ENCODE measurements around the gene TTC23L. TPM values are rescaled to one million over a fixed set of nuclear protein-coding genes. Genes with fewer than 3 reads are reported as not detected.

Gene TTC23L
- polyA plus RNA-seq, 2 of the 4 experiments (the other 2 are of a cell fraction), result 0.17 to 0.59 TPM

DNA sequence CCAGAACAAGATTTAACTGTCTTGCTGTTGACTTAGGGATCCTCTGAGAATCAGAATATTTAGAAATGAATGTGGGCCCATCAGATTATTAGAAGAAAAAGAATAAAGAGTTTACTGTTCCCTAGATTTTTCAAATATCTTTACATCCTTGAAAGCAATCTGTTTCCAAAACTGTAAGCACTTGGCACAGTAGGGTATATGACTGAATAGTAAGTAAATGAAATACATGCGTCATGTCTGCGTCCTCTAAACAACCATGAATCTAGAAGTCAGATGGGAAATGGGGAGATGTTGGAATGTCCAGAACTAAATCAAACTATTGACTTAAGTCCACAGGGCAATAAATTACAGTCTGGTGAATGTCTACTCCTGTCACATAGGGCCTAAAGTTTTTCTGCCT, 26.1 kb downstream of the TTC23L start:
- FAIRE-seq, result no peak
- POLR2A ChIA-PET, result no interaction called here
- WGBS (ENCODE audit: missing lambda C conversion rate), result 90% methylated on average over 2 of the region's 2 CpGs
- H3K9me3 ChIP-seq, result no peaks in the 10 kb centered on the region
- no peak for ATAC-seq
- H3K4me2 ChIP-seq, result no peak overlapping the region
- CTCF ChIA-PET, result no interaction called here
- H3K27ac ChIP-seq, result no peak overlapping the region
- H3K4me1 ChIP-seq, result peaks cover 7% of the 10 kb centered on the region
- DNase-seq (ENCODE audit: low read depth in 1 of 2, low spot score in 1 of 2), result no peak
- no peak for TF ChIP-seq EHMT2 (IDR thresholded peaks at IDR 0.05; ENCODE audit: low read depth)
- no peak for TF ChIP-seq NFE2L2 (conservative IDR thresholded peaks at IDR 0.05; ENCODE audit: low read length)
- no peak for TF ChIP-seq POLR2AphosphoS2 (conservative IDR thresholded peaks at IDR 0.05; ENCODE audit: low read length)
- H3K4me3 ChIP-seq, result no peak overlapping the region

GRCh38 chr5:34866989-34867471, 28.1 kb downstream of the TTC23L start:
- FAIRE-seq (no peak), ATAC-seq (no peak), DNase-seq (ENCODE audit: low read depth in 1 of 2, low spot score in 1 of 2) (peak in 1 of 2 experiments; percentile 18)
- 79% methylated on average over 3 of the region's 3 CpGs for WGBS (ENCODE audit: missing lambda C conversion rate)
- Histone ChIP-seq H3K9me3 (no peaks in the 10 kb centered on the region), H3K4me1 (peaks cover 7% of the 10 kb centered on the region), H3K4me3 (no peak overlapping the region), H3K4me2 (no peak overlapping the region), H3K27ac (peak overlapping the region; percentile 41 to 67; a peak in 4 of 6 replicates)
- ChIA-PET POLR2A (no interaction called here), CTCF (no interaction called here)
- no peak for TF ChIP-seq POLR2A (IDR thresholded peaks at IDR 0.05; ENCODE audit: low read length)
- peak; percentile 28 for TF ChIP-seq MAFK (IDR thresholded peaks at IDR 0.05; ENCODE audit: partially characterized antibody)
- TF ChIP-seq CBX2 (IDR thresholded peaks at IDR 0.05; ENCODE audit: borderline replicate concordance, low read depth), result no peak

DNA sequence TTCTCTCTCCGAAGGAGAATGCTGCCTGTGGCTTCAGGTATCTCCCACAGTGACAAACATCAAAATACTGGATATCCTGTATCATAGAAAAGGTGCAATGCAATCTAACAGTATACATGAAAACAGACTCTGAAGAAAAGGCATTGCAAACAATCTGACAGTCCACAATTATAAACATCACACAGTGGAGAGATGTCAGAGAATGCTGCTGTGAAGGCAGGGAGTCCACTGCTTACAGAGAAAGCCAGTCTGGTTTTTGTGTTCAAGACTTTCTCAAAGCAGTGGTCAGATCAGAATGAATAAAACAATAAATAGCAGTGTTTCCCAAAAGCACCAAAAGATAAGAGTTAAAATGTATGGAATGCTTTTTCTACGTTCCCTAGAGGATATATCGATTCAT, 28.7 kb downstream of the TTC23L start:
- FAIRE-seq (peak; percentile 32), ATAC-seq (no peak), DNase-seq (ENCODE audit: low read depth in 1 of 2, low spot score in 1 of 2) (no peak)
- H3K4me3 ChIP-seq, result no peak overlapping the region
- WGBS (ENCODE audit: missing lambda C conversion rate), result 93% methylated on average over 3 of the region's 3 CpGs
- no peak overlapping the region for H3K27ac ChIP-seq
- peaks cover 7% of the 10 kb centered on the region for H3K4me1 ChIP-seq
- CTCF ChIA-PET, result interaction anchor here (1.0 kb wide), 1 partner anchor 30 kb away, joined by 7 read pairs; no protein-coding TSS in a partner anchor
- H3K4me2 ChIP-seq, result no peak overlapping the region
- TF ChIP-seq RFX5 (IDR thresholded peaks at IDR 0.05), result no peak
- TF ChIP-seq RNF2 (IDR thresholded peaks at IDR 0.05; ENCODE audit: borderline replicate concordance, low read depth), result no peak
- TF ChIP-seq, protein P1, sequence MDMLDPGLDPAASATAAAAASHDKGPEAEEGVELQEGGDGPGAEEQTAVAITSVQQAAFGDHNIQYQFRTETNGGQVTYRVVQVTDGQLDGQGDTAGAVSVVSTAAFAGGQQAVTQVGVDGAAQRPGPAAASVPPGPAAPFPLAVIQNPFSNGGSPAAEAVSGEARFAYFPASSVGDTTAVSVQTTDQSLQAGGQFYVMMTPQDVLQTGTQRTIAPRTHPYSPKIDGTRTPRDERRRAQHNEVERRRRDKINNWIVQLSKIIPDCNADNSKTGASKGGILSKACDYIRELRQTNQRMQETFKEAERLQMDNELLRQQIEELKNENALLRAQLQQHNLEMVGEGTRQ (IDR thresholded peaks at IDR 0.05), result no peak
- no peaks in the 10 kb centered on the region for H3K9me3 ChIP-seq
- POLR2A ChIA-PET, result no interaction called here

DNA sequence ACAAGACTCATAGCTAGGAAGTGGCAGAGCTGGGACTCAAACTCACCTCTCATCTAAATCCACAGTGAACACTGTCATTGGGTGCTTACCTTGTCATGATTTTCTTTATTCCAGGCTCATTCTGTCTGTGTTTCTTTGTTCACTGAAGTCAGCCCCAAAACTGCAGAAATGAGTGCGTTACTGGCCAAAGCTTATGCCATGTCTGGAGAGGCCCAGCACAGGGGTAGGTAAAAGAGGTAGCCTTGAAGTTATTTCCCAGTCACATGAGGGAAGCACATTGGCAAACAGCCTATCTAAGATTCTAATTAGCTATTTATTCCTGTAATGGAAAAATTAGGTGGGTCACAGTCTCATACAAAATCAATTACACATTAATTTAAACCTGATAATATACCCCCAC, 29.8 kb downstream of the TTC23L start:
- FAIRE-seq (no peak), ATAC-seq (no peak), DNase-seq (ENCODE audit: low read depth in 1 of 2, low spot score in 1 of 2) (no peak)
- ChIA-PET CTCF (interaction anchor here (1.3 to 2.2 kb wide), 2 partner anchors 10 to 383 kb away, joined by 3 to 7 read pairs; no protein-coding TSS in a partner anchor), POLR2A (no interaction called here)
- Histone ChIP-seq H3K4me2 (no peak overlapping the region), H3K27ac (no peak overlapping the region), H3K4me3 (no peak overlapping the region), H3K4me1 (peaks cover 7% of the 10 kb centered on the region), H3K9me3 (no peaks in the 10 kb centered on the region)
- WGBS (ENCODE audit: missing lambda C conversion rate), result 95% methylated on average over 1 of the region's 1 CpG
- TF ChIP-seq EP300 (IDR thresholded peaks at IDR 0.05), result no peak
- TF ChIP-seq CHD4 (IDR thresholded peaks at IDR 0.05; ENCODE audit: borderline replicate concordance), result no peak
- TF ChIP-seq, protein P2, sequence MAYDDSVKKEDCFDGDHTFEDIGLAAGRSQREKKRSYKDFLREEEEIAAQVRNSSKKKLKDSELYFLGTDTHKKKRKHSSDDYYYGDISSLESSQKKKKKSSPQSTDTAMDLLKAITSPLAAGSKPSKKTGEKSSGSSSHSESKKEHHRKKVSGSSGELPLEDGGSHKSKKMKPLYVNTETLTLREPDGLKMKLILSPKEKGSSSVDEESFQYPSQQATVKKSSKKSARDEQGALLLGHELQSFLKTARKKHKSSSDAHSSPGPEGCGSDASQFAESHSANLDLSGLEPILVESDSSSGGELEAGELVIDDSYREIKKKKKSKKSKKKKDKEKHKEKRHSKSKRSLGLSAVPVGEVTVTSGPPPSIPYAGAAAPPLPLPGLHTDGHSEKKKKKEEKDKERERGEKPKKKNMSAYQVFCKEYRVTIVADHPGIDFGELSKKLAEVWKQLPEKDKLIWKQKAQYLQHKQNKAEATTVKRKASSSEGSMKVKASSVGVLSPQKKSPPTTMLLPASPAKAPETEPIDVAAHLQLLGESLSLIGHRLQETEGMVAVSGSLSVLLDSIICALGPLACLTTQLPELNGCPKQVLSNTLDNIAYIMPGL (CRISPR knock-in tag; IDR thresholded peaks at IDR 0.05; ENCODE audit: borderline replicate concordance), result no peak

GRCh38 chr5:34869256-34869655, 30.3 kb downstream of the TTC23L start:
- CTCF ChIA-PET, result interaction anchor here (1.3 to 2.2 kb wide), 2 partner anchors 11 to 383 kb away, joined by 3 to 7 read pairs; no protein-coding TSS in a partner anchor
- Histone ChIP-seq H3K4me3 (no peak overlapping the region), H3K27ac (no peak overlapping the region), H3K4me2 (no peak overlapping the region), H3K4me1 (peaks cover 7% of the 10 kb centered on the region), H3K9me3 (no peaks in the 10 kb centered on the region)
- DNase-seq (ENCODE audit: low read depth in 1 of 2, low spot score in 1 of 2) (no peak), FAIRE-seq (no peak), ATAC-seq (no peak)
- POLR2A ChIA-PET, result no interaction called here
- WGBS (ENCODE audit: missing lambda C conversion rate), result 91% methylated on average over 1 of the region's 1 CpG
- TF ChIP-seq BHLHE40 (IDR thresholded peaks at IDR 0.05; ENCODE audit: low read depth, low read length) (no peak), POLR2AphosphoS2 (conservative IDR thresholded peaks at IDR 0.05; ENCODE audit: low read length) (no peak)
